SK-N-SH treated with all-trans-retinoic acid at 6 μM for 48 hours (cell line): Measurements from ENCODE around the gene MLST8.

Source experiments
- ATAC-seq: fragments of 200-7000 bp; cut with Tn5 transposase; 3 replicates; pipeline ENCODE4 v1.9.1; 2020; ENCODE audit warnings: mild to moderate bottlenecking, moderate library complexity
- ARNTL ChIP-seq: fragments of 450-650 bp; formaldehyde crosslinking; IDR thresholded peaks from 2 replicates; pipeline ENCODE4 v1.5.0; 2020; ENCODE audit warnings: low read depth, mild to moderate bottlenecking, moderate library complexity, borderline replicate concordance
- BACH2 ChIP-seq: fragments of 250-450 bp; sonication (Bioruptor Pico); IDR thresholded peaks from 2 replicates; pipeline ENCODE4 v1.9.0; 2021; ENCODE audit warnings: mild to moderate bottlenecking, borderline replicate concordance
- ESRRG ChIP-seq: fragments of 250-450 bp; sonication (Bioruptor Pico); IDR thresholded peaks from 2 replicates; pipeline ENCODE4 v1.6.1; 2021; ENCODE audit warnings: mild to moderate bottlenecking
- GLIS3 ChIP-seq: fragments of 250-450 bp; sonication (Bioruptor Pico); IDR thresholded peaks from 2 replicates; pipeline ENCODE4 v1.5.0; 2020; ENCODE audit warnings: mild to moderate bottlenecking, moderate library complexity
- ISL1 ChIP-seq: fragments of 250-450 bp; sonication (Bioruptor Pico); IDR thresholded peaks from 2 replicates; pipeline ENCODE4 v2.1.2; 2022; ENCODE audit warnings: mild to moderate bottlenecking, moderate library complexity
- PPARA ChIP-seq: fragments of 250-450 bp; sonication (Bioruptor Pico); IDR thresholded peaks from 2 replicates; pipeline ENCODE4 v1.5.0; 2020; ENCODE audit warnings: mild to moderate bottlenecking, borderline replicate concordance
- SNAI2 ChIP-seq: fragments of 250-450 bp; sonication (Bioruptor Pico); IDR thresholded peaks from 2 replicates; pipeline ENCODE4 v1.5.0; 2020; ENCODE audit warnings: mild to moderate bottlenecking, moderate library complexity
- TCF4 ChIP-seq: fragments of 250-450 bp; sonication (Bioruptor Pico); IDR thresholded peaks from 2 replicates; pipeline ENCODE4 v1.8.0; 2021; ENCODE audit warnings: mild to moderate bottlenecking, moderate library complexity, borderline replicate concordance
- TOX ChIP-seq: fragments of 250-450 bp; sonication (Bioruptor Pico); IDR thresholded peaks from 2 replicates; pipeline ENCODE4 v1.8.0; 2021; ENCODE audit warnings: mild to moderate bottlenecking, moderate library complexity, borderline replicate concordance
- ZC3H10 ChIP-seq: fragments of 250-450 bp; sonication (Bioruptor Pico); IDR thresholded peaks from 2 replicates; pipeline ENCODE4 v1.5.1; 2021; ENCODE audit warnings: mild to moderate bottlenecking, moderate library complexity
- ZFP3 ChIP-seq: fragments of 250-450 bp; sonication (Bioruptor Pico); IDR thresholded peaks from 2 replicates; pipeline ENCODE4 v1.5.0; 2020; ENCODE audit warnings: mild to moderate bottlenecking, moderate library complexity
- ZFP30 ChIP-seq: fragments of 450-650 bp; formaldehyde crosslinking; IDR thresholded peaks from 2 replicates; pipeline ENCODE4 v1.5.0; 2022; ENCODE audit warnings: mild to moderate bottlenecking, moderate library complexity
- ZNF565 ChIP-seq: fragments of 450-650 bp; formaldehyde crosslinking; conservative IDR thresholded peaks from 2 replicates; pipeline ENCODE4 v1.5.0; 2020; ENCODE audit warnings: low read depth, mild to moderate bottlenecking, moderate library complexity
- ZNF70 ChIP-seq: fragments of 450-650 bp; formaldehyde crosslinking; IDR thresholded peaks from 2 replicates; pipeline ENCODE4 v1.5.0; 2020; ENCODE audit warnings: mild to moderate bottlenecking, moderate library complexity
- ZNF8 ChIP-seq: fragments of 450-650 bp; formaldehyde crosslinking; IDR thresholded peaks from 2 replicates; pipeline ENCODE4 v1.5.0; 2020; ENCODE audit warnings: mild to moderate bottlenecking, moderate library complexity
- TF ChIP-seq, protein P1 (sequence below): fragments of 250-450 bp; sonication (Bioruptor Pico); IDR thresholded peaks from 2 replicates; pipeline ENCODE4 v1.5.1; 2020; ENCODE audit warnings: low read depth, mild to moderate bottlenecking, moderate library complexity
- TF ChIP-seq, protein P2 (sequence below): fragments of 250-450 bp; sonication (Bioruptor Pico); IDR thresholded peaks from 2 replicates; pipeline ENCODE4 v1.5.1; 2021; ENCODE audit warnings: mild to moderate bottlenecking, moderate library complexity
- TF ChIP-seq, protein P3 (sequence below): fragments of 250-450 bp; sonication (Bioruptor Pico); IDR thresholded peaks from 2 replicates; pipeline ENCODE4 v1.8.0; 2020; ENCODE audit warnings: mild to moderate bottlenecking, moderate library complexity, borderline replicate concordance
- TF ChIP-seq, protein P4 (sequence below): fragments of 250-450 bp; sonication (Bioruptor Pico); IDR thresholded peaks from 2 replicates; pipeline ENCODE4 v1.8.0; 2021; ENCODE audit warnings: low read depth, mild to moderate bottlenecking, moderate library complexity, borderline replicate concordance

The MLST8 gene

DNA sequence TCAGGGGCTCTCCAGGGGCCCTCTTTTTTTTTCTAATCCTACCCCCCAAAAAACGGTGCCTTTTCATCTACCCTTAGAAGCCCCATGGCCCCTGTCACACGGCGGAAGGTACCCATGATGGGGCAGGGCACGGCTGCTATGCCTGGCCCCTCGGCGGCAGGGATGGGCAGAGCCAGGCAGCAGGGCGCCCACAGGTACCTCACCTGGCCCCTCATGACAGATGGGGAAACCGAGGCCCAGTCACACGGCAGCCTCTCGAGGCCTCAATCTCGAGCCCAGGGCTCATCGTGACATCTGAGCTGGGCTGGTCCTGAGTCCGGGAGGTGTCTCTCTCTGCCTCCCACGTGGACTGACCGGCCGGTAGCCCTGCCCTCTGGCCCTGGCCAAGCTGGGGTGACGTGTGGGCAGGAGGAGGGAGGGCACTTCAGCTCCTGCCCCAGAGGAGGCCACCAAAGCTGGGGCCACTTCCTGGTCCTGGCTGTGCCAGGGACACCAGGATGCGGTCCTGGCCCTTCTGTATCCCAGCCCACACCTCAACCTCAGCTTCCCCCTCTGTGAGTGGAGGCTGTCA is 38.1 kb upstream of the MLST8 start (continued):
- TF ChIP-seq, protein P1, sequence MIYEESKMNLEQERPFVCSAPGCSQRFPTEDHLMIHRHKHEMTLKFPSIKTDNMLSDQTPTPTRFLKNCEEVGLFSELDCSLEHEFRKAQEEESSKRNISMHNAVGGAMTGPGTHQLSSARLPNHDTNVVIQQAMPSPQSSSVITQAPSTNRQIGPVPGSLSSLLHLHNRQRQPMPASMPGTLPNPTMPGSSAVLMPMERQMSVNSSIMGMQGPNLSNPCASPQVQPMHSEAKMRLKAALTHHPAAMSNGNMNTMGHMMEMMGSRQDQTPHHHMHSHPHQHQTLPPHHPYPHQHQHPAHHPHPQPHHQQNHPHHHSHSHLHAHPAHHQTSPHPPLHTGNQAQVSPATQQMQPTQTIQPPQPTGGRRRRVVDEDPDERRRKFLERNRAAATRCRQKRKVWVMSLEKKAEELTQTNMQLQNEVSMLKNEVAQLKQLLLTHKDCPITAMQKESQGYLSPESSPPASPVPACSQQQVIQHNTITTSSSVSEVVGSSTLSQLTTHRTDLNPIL (CRISPR knock-in tag): no peak
- no peak for TF ChIP-seq ZC3H10 (CRISPR knock-in tag)

DNA sequence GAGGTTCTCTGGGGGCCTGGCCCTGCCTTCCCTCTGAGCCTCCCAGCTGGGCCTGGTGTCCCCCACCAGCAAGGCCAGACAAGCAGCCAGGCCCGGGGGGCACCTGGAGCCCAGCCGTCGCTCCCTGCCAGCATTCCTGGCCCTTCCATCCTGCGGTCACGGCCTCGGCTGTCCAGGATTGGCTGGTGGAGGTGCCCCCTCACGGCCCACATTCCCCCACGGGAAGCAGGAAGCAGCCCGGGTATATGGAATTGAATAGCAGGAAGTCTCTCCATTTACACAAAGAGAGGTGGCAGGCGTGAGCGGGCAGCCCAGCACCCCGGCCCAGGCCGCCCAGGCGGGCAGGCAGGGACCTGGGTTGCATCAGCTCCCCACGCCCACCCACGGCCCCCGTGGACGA is 35.2 kb upstream of the MLST8 start:
- ATAC-seq: no peak
- no peak for TF ChIP-seq ZFP30 (CRISPR knock-in tag)
- TF ChIP-seq, all 23 proteins: peak for 0

DNA sequence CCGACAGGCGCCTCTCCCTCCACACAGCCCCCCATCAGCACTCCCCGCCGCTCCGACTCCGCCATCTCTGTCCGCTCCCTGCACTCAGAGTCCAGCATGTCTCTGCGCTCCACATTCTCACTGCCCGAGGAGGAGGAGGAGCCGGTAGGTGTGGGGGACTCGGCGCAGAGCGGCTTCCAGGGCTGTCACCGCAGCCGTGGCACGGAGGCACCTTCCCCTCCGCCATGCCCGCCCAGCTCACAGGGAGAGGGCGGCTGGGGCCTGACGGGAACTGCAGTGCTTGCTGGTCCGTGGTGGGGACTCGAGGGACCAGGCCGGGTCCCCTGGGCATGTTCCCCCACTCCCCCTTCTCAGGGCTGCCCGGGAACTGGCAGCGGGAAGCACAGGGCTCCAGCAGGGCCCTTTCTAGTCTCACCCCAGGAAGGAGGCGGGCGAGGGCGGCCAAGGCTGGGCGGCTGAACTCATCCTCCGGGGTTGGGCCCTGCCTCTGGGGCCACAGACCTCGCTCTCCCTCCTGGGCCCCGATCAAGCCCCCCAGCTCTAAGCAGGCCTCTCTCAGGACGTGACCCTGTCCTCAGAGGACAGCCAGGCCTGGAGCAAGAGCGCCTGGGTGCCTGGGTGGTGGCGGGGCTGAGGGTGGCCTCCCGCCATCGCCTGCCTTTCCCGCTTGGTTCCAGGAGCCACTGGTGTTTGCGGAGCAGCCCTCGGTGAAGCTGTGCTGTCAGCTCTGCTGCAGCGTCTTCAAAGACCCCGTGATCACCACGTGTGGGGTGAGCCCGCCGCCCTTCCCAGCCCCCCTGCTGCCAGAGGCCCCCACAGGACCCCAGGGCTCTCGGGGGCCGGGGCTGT is 34.4 kb upstream of the MLST8 start:
- no peak for ATAC-seq

DNA sequence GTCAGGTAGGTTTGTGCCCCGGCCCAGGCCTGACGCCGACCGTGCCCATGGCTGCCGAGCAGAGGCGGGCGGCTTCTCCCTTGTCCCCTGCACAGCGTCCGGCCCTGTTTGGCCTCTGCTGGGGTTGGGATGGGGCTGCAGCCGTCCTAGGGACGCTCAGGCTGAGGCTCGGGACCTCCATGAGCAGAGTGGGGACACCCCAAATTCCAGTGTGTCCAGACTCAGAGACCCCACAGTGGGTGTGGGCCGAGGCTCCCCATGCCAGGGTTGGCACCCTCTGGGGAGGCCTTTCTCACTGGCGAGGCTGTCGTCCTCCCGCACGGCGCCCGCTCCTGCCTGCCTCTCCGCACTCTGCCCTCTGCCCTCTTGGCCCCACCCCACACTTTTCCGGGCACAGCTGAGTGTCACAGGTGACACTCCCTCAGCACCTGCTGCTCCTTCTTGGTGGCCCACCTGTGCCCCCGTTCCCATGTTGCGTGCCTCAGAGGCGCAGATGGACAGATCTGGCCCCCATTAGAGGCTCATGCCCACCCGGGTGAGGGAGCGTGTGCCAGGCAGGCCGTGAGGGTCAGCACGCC is 33.6 kb upstream of the MLST8 start:
- TF ChIP-seq ZNF565 (CRISPR knock-in tag): no peak
- no peak for ATAC-seq

More for the DNA sequence above, 34.4 kb upstream of the MLST8 start:
- no peak for TF ChIP-seq ISL1 (CRISPR knock-in tag)
- TF ChIP-seq, protein P2, sequence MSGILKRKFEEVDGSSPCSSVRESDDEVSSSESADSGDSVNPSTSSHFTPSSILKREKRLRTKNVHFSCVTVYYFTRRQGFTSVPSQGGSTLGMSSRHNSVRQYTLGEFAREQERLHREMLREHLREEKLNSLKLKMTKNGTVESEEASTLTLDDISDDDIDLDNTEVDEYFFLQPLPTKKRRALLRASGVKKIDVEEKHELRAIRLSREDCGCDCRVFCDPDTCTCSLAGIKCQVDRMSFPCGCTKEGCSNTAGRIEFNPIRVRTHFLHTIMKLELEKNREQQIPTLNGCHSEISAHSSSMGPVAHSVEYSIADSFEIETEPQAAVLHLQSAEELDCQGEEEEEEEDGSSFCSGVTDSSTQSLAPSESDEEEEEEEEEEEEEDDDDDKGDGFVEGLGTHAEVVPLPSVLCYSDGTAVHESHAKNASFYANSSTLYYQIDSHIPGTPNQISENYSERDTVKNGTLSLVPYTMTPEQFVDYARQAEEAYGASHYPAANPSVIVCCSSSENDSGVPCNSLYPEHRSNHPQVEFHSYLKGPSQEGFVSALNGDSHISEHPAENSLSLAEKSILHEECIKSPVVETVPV (CRISPR knock-in tag): no peak

DNA sequence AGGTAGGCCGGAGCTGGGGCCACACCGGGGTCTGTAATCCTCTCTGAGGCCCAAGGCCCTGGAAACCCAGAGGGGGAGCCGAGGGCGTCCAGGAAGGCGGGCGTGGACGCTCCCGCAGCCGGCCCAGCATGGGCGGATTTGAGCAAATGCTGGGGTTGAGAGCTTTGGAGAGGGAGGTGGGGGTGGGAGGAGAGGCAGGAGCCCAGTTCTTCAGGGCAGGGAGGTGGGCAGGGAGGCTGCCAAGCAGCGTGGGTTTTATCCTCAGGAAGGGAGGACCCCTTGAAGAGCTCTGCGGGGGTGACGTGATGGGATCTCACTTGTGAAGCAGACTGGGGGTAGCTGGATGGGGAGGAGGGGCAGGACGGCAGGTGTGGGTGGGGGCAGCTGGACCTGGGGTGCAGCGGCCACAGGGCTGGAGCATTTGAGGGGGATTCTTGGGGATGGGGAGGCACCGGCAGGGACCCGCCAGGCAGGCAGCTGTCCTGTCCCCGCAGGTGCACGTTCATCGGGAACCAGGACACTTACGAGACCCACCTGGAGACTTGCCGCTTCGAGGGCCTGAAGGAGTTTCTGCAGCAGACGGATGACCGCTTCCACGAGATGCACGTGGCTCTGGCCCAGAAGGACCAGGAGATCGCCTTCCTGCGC is 32.4 kb upstream of the MLST8 start:
- no peak for ATAC-seq
- no peak for TF ChIP-seq ESRRG (CRISPR knock-in tag)
- TF ChIP-seq TOX (CRISPR knock-in tag): no peak
- TF ChIP-seq, protein P3, sequence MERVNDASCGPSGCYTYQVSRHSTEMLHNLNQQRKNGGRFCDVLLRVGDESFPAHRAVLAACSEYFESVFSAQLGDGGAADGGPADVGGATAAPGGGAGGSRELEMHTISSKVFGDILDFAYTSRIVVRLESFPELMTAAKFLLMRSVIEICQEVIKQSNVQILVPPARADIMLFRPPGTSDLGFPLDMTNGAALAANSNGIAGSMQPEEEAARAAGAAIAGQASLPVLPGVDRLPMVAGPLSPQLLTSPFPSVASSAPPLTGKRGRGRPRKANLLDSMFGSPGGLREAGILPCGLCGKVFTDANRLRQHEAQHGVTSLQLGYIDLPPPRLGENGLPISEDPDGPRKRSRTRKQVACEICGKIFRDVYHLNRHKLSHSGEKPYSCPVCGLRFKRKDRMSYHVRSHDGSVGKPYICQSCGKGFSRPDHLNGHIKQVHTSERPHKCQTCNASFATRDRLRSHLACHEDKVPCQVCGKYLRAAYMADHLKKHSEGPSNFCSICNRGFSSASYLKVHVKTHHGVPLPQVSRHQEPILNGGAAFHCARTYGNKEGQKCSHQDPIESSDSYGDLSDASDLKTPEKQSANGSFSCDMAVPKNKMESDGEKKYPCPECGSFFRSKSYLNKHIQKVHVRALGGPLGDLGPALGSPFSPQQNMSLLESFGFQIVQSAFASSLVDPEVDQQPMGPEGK (CRISPR knock-in tag): no peak
- TF ChIP-seq SNAI2 (CRISPR knock-in tag): no peak
- no peak for TF ChIP-seq PPARA (CRISPR knock-in tag)
- no peak for TF ChIP-seq ZFP3 (CRISPR knock-in tag)
- no peak for TF ChIP-seq GLIS3 (CRISPR knock-in tag)
- TF ChIP-seq ZNF565 (CRISPR knock-in tag): no peak
- no peak for TF ChIP-seq ZFP30 (CRISPR knock-in tag)
- TF ChIP-seq TCF4 (CRISPR knock-in tag): no peak
- no peak for TF ChIP-seq ARNTL
- no peak for TF ChIP-seq ZNF8 (CRISPR knock-in tag)
- TF ChIP-seq, protein P4, sequence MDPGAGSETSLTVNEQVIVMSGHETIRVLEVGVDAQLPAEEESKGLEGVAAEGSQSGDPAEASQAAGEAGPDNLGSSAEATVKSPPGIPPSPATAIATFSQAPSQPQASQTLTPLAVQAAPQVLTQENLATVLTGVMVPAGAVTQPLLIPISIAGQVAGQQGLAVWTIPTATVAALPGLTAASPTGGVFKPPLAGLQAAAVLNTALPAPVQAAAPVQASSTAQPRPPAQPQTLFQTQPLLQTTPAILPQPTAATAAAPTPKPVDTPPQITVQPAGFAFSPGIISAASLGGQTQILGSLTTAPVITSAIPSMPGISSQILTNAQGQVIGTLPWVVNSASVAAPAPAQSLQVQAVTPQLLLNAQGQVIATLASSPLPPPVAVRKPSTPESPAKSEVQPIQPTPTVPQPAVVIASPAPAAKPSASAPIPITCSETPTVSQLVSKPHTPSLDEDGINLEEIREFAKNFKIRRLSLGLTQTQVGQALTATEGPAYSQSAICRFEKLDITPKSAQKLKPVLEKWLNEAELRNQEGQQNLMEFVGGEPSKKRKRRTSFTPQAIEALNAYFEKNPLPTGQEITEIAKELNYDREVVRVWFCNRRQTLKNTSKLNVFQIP (CRISPR knock-in tag): no peak
- TF ChIP-seq ZNF70 (CRISPR knock-in tag): no peak
- no peak for TF ChIP-seq ZC3H10 (CRISPR knock-in tag)
- no peak for TF ChIP-seq BACH2 (CRISPR knock-in tag)
